Caco-2 (cell line): Measurements from ENCODE around the gene KRT28. TPM values are rescaled to one million over a fixed set of nuclear protein-coding genes. Genes with fewer than 3 reads are reported as not detected.
"Not testable (repeated sequence)": the region's sequence is repeated elsewhere in the genome, so short reads cannot be mapped to it uniquely, and the experiment has no call there.

Source experiments
- BruUV-seq: library from RNA; stranded (reverse); fragments of 400-500 nt; replicated peaks from 2 replicates; lab custom pipeline; 2021; lab: Mats Ljungman, UMichigan
- CTCF ChIA-PET: fragments of 300-600 bp; sonication (Branson Sonifier 250); formaldehyde crosslinking; loops from one replicate; lab custom pipeline; 2022; ENCODE audit warnings: antibody characterized with exemption; lab: Charles Lee
- POLR2A ChIA-PET: fragments of 300-600 bp; sonication (Branson Sonifier 250); formaldehyde crosslinking; loops from one replicate; lab custom pipeline; 2022; ENCODE audit warnings: antibody characterized with exemption; lab: Charles Lee
- DNase-seq, 2 experiments: peaks; one replicate each; pipeline versions ENCODE4 v3.0.0 to v3.0.0-alpha.2; 2020 to 2022
- H3K27me3 ChIP-seq: replicated peaks from 2 replicates; pipeline ENCODE4 v1.6.0; 2011; ENCODE audit warnings: low read length; ENCODE audit not compliant: control insufficient read depth, insufficient read depth
- H3K36me3 ChIP-seq: 2 replicates; pipeline ENCODE4 v1.5.1; 2011; ENCODE audit warnings: low read length; ENCODE audit not compliant: control insufficient read depth, insufficient read depth
- H3K4me1 ChIP-seq: fragments of 250-450 bp; sonication (Bioruptor Pico); 2 replicates; pipeline ENCODE4 v1.5.1; 2020; ENCODE audit warnings: mild to moderate bottlenecking
- H3K4me3 ChIP-seq: 2 replicates; pipeline ENCODE4 v1.5.1; 2011; ENCODE audit warnings: low read depth, mild to moderate bottlenecking, control low read depth, low read length
- H3K9me3 ChIP-seq: fragments of 250-450 bp; sonication (Bioruptor Pico); 2 replicates; pipeline ENCODE4 v1.5.1; 2020; ENCODE audit warnings: mild to moderate bottlenecking, moderate library complexity
- H3K27ac Mint-ChIP-seq: one replicate; pipeline ENCODE4 v1.8.0; 2022; ENCODE audit warnings: mixed read lengths; ENCODE audit not compliant: unreplicated experiment
- H3K27me3 Mint-ChIP-seq: one replicate; pipeline ENCODE4 v1.8.0; 2022; ENCODE audit warnings: mixed read lengths; ENCODE audit not compliant: insufficient read depth, unreplicated experiment
- H3K36me3 Mint-ChIP-seq: one replicate; pipeline ENCODE4 v1.8.0; 2022; ENCODE audit warnings: mild to moderate bottlenecking, mixed read lengths; ENCODE audit not compliant: insufficient read depth, unreplicated experiment
- H3K4me1 Mint-ChIP-seq: one replicate; pipeline ENCODE4 v1.8.0; 2022; ENCODE audit warnings: low read depth, mixed read lengths; ENCODE audit not compliant: unreplicated experiment
- H3K4me3 Mint-ChIP-seq: one replicate; pipeline ENCODE4 v1.8.0; 2022; ENCODE audit warnings: mild to moderate bottlenecking, moderate library complexity, mixed read lengths; ENCODE audit not compliant: unreplicated experiment
- H3K9me3 Mint-ChIP-seq: one replicate; pipeline ENCODE4 v1.8.0; 2022; ENCODE audit warnings: mixed read lengths; ENCODE audit not compliant: unreplicated experiment
- intact Hi-C: fragments of 100-400 bp; cut with micrococcal nuclease; formaldehyde crosslinking; loops from one replicate; pipeline ENCODE4 v1.10.0; 2022; ENCODE audit not compliant: unreplicated experiment
- total RNA-seq: library from RNA; stranded (reverse); gene quantifications from 2 replicates; pipeline ENCODE4 v1.2.3, GENCODE V29; 2022
- TF ChIP-seq, protein P1 (sequence below), 2 experiments: fragments of 200-600 bp in 1 of 2; IDR thresholded peaks; 1 replicate in 1 of 2; 2 replicates in 1 of 2; pipeline versions ENCODE4 v1.5.1 to v1.8.0; 2011 to 2022; ENCODE audit warnings: antibody characterized with exemption in 1 of 2, control low read depth in 1 of 2, inconsistent platforms in 1 of 2, low read depth in 1 of 2, low read length in 1 of 2, mild to moderate bottlenecking in 1 of 2, moderate library complexity in 1 of 2; ENCODE audit not compliant: insufficient read depth in 1 of 2, severe bottlenecking in 1 of 2, unreplicated experiment in 1 of 2

Gene KRT28
- total RNA-seq, 1 experiment from 2014 or later: not detected

DNA sequence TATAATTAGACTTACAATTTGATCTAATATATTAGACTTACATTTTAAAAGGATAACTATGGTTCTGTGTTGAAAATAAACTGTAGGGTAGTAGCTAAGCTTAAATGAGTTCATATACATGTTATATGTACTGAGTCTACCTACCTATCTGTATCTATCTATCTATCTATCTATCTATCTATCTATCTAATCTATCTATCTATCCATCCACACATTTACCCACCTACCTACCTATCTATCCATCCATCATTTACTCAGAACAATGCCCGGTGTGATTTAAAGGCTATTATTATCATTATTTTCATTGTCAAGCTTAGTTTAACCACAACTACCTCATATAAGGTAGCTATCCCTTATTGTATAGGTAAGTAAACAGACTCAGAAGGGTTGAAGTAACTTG, 15.6 kb upstream of the KRT28 start:
- Mint-ChIP-seq H3K4me1 (peaks cover 11% of the 10 kb centered on the region), H3K4me3 (no peak overlapping the region), H3K36me3 (peaks cover 12% of the 10 kb centered on the region), H3K27ac (no peak overlapping the region), H3K9me3 (no peaks in the 10 kb centered on the region), H3K27me3 (peaks cover 13% of the 10 kb centered on the region)
- no peaks in the 10 kb centered on the region for H3K9me3 ChIP-seq
- H3K4me3 ChIP-seq: no peak overlapping the region
- BruUV-seq: no TSS peak
- peaks cover 3% of the 10 kb centered on the region for H3K36me3 ChIP-seq
- peaks cover 8% of the 10 kb centered on the region for H3K4me1 ChIP-seq
- DNase-seq: no peak
- intact Hi-C loops: no loop called here
- TF ChIP-seq, protein P1, sequence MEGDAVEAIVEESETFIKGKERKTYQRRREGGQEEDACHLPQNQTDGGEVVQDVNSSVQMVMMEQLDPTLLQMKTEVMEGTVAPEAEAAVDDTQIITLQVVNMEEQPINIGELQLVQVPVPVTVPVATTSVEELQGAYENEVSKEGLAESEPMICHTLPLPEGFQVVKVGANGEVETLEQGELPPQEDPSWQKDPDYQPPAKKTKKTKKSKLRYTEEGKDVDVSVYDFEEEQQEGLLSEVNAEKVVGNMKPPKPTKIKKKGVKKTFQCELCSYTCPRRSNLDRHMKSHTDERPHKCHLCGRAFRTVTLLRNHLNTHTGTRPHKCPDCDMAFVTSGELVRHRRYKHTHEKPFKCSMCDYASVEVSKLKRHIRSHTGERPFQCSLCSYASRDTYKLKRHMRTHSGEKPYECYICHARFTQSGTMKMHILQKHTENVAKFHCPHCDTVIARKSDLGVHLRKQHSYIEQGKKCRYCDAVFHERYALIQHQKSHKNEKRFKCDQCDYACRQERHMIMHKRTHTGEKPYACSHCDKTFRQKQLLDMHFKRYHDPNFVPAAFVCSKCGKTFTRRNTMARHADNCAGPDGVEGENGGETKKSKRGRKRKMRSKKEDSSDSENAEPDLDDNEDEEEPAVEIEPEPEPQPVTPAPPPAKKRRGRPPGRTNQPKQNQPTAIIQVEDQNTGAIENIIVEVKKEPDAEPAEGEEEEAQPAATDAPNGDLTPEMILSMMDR (IDR thresholded peaks at IDR 0.05; ENCODE audit: insufficient read depth in 1 of 2, low read depth in 1 of 2, low read length in 1 of 2, severe bottlenecking in 1 of 2, unreplicated experiment in 1 of 2): no peak
- POLR2A ChIA-PET: no interaction called here
- CTCF ChIA-PET: interaction anchor here (0.9 kb wide), 1 partner anchor 195 kb away, joined by 5 read pairs; no protein-coding TSS in a partner anchor
- no peaks in the 10 kb centered on the region; the same call in 1 of the 2 replicates for H3K27me3 ChIP-seq

DNA sequence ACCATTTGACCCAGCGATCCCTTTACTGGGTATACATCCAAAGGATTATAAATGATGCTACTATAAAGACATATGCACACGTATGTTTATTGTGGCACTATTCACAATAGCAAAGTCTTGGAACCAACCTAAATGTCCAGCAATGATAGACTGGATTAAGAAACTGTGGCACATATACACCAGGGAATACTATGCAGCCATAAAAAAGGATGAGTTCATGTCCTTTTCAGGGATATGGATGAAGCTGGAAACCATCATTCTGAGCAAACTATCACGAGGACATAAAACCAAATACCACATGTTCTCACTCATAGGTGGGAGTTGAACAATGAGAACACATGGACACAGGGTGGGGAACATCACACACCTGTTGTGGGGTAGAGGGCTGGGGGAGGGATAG, 14.9 kb upstream of the KRT28 start:
- H3K4me3 Mint-ChIP-seq, H3K27me3 ChIP-seq, H3K27ac Mint-ChIP-seq, H3K36me3 ChIP-seq, H3K9me3 Mint-ChIP-seq, POLR2A ChIA-PET, BruUV-seq, CTCF ChIA-PET, H3K4me3 ChIP-seq, intact Hi-C loops, H3K9me3 ChIP-seq, DNase-seq, H3K4me1 ChIP-seq: not testable (repeated sequence)
- H3K27me3 Mint-ChIP-seq: peaks cover 19% of the 10 kb centered on the region
- H3K36me3 Mint-ChIP-seq: peaks cover 12% of the 10 kb centered on the region
- peaks cover 14% of the 10 kb centered on the region for H3K4me1 Mint-ChIP-seq

DNA sequence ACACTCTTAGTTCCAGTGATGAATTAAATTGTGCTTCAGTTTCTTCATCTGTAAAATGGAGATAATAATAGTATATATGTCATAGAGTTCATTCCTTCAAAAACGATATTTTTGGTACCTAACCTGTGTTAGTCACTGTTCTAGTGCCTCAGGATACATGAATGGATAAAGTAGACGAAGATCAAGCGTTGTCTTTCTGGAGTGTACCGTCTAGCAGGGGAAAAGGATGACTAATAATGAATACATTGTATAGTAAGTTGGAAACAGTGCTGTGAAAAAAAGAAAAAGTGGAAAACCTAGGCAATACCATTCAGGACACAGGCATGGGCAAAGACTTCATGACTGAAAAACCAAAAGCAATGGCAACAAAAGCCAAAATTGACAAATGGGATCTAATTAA, 14.0 kb upstream of the KRT28 start:
- intact Hi-C loops: no loop called here
- Histone ChIP-seq H3K4me3 (no peak overlapping the region), H3K27me3 (no peaks in the 10 kb centered on the region; the same call in 1 of the 2 replicates), H3K36me3 (peaks cover 3% of the 10 kb centered on the region), H3K4me1 (no peaks in the 10 kb centered on the region), H3K9me3 (no peaks in the 10 kb centered on the region)
- BruUV-seq: no TSS peak
- Mint-ChIP-seq H3K27me3 (peaks cover 19% of the 10 kb centered on the region), H3K27ac (no peak overlapping the region), H3K36me3 (peaks cover 12% of the 10 kb centered on the region), H3K4me3 (no peak overlapping the region), H3K9me3 (no peaks in the 10 kb centered on the region), H3K4me1 (peaks cover 14% of the 10 kb centered on the region)
- TF ChIP-seq, protein P1 (IDR thresholded peaks at IDR 0.05; ENCODE audit: insufficient read depth in 1 of 2, low read depth in 1 of 2, low read length in 1 of 2, severe bottlenecking in 1 of 2, unreplicated experiment in 1 of 2): no peak
- ChIA-PET POLR2A (no interaction called here), CTCF (no interaction called here)
- DNase-seq: no peak
